ENCODE measurements around the gene GATAD2B.

Gene GATAD2B

GRCh38 chr1:153951183-153951582 is 28.4 kb upstream of the GATAD2B start:
- no peak for DNase-seq

GRCh38 chr1:153946622-153947241 is 24.0 kb upstream of the GATAD2B start, which contains the start of gene DENND4B:
TSS of gene DENND4B (minus strand) at chr1:153946718. CDS start at chr1:153944374, 2,344 bp downstream.
- peak; percentile 81 for DNase-seq

GRCh38 chr1:153945795-153946621 is 23.2 kb upstream of the GATAD2B start:
- peak; percentile 77 for DNase-seq

DNA sequence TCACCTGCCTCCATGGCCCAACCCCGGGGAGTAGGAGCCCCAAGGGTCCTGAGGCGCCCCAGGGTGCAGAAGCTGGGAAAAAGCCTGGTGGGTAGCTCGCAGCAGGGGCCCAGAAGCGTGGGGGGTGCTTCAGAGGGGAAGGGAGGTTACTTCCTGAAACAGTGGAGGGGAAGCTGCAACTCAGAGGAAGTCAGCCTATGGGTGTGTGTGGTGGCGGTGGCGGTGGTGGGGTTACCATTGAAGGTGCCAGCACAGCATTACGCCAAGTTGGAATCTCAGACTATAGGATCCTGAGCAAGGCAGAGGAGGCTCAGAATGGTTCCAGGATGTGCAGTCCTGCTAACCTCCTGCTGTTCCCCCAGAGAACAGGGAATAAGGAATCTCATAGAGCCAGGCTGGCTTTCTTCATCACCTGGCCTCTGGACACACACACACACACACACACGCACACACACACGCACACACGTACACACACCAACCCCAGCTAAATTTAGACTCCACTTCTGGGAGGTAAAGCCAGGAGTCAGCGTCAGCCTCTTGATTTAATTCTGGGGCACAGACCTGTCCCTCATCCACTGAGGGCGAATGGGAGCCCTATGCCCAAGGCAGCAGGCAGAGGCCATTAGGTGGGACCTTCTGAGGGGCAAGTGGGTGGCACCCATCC is 22.5 kb upstream of the GATAD2B start:
- DNase-seq, result peak; percentile 82

GRCh38 chr1:153944827-153945117 is 22.0 kb upstream of the GATAD2B start:
- no peak for DNase-seq

DNA sequence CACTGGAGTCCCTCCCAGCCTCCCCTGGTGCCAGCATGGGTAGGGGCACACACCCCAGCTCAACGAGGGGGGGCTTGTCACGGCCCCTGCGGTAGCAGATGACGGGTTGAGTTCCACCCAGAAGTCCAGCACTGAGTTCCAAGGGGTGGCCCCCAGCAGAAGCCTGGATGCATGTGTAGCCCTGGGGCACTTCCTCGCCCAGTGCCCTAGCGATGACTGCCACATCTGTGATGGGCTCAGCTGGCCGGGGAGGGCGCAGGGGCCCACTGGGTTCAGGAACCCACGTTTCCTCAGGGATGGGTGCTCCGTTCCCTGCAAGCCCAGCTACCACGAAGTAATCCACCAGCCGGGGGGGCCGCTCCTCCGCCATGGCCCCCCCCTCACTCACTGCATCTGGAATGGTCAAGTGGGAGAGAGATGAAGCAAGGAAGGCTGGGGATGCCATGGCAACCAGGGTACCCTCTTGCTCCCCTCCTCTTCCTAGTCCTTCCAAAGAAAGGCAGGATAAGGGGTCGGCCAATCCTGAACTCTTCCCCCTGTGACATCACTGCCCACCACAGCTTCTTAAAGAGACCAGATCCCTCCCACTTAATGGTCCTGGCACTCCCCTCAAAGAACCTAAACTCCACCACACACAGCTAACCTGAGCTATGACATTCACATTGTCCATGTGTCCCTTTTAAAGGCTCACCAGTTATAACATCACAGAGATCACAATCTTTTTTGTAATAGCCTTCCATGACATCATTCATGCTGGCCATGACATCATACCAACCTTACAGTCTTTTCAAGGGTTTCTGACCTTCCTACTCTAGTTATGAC is 21.4 kb upstream of the GATAD2B start:
- no peak for DNase-seq

GRCh38 chr1:153942766-153943549 is 20.2 kb upstream of the GATAD2B start:
- no peak for DNase-seq

DNA sequence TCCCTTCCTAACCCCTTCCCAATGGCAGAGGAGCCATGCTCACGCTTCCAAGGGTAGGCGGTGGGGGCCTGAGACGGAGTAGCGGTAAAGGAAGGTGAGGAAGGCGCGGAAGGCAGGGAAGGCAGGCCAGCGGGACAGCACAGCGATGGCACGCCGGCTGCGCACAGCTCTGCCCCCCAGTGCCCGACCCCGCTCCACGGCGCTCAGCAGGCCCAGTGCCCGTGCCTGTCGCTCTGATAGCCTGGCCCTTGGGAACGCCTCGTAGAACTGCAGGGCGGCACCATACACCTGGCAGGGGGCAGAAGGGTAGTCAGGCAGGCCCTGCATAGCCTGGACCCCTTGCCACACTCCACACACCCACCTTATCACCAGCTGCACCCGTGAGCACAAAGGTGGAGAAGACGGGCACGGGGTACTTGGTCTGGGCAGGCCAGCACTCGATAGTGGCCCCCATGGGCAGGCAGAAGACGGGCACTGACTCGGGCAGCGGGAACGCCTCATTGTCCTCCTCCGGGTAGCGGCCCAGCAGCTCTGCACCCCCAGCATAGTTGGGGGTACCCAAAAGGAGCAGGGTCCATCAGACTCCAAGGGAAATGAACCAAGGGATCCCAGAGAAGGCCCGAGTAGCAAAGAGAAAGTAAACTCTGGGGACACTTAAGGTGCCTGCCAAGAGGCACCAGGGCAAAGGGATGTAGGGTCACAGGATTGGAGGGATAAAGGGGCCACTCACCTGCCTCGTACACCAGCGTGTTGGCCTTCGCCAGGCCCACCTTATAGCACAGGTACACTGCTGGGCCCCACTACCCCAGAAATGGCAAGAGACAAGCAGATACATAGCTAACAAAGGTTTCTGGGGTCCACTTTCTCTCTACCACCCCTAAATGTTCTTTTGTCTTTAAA is 19.3 kb upstream of the GATAD2B start:
- no peak for DNase-seq

DNA sequence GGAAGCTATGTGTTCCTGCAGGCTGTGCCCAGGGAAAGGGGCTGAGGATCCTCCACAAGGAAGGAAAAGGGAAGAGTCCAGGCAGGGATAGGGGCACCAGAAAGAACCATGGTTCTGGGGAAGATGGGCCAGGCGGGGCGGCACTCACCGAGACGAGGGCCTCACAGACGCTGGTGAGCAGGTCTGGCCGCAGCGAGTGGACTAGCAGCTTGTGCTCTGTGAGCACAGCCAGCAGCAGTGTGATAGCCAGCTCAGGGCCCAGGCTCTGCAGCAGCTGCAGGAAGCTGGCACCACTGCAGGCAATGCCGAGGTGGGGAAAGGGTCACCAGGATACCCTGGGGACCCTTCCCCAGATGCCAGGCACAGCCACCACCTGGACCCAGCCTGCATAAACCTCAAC is 18.0 kb upstream of the GATAD2B start:
- no peak for DNase-seq

DNA sequence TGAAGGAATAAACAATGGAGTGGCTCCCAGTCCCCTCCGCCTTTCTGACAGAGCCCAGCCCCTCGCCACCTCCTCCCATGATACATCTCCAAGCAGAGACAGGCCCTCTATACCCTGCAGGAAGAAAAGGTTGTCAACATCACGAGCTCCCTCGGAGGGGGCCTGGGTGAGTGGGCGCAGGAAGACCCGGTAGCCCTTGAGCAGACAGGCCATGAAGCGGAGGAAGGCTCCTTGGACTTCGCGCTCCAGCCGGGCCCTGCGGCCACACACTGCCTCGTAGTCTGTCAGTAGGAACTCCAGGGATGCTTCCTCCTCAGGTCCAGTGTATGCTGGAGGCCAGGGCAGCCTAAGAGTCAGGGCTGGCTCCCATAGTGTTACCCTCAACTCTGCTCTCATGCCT is 16.7 kb upstream of the GATAD2B start:
- DNase-seq, result no peak

DNA sequence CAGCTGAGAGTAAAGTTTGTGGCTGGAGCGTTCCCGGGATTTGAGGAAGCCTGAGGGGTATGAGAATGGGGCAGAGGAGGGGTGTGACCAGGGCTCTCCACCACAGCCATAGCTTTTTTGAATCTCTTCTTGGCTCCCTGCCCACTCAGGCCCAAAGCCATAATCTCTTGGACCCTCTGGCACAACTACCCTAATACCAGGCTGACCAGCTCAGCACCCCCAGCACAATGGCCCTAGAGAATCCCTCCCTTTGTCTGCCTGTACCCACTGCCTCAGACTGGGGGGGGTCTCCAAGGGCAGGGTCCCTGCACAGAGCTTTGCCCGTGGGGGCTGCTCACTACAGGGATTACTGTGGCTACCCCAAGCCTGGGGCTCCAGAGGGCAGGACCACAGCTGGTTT is 16.2 kb upstream of the GATAD2B start:
- DNase-seq, result no peak

DNA sequence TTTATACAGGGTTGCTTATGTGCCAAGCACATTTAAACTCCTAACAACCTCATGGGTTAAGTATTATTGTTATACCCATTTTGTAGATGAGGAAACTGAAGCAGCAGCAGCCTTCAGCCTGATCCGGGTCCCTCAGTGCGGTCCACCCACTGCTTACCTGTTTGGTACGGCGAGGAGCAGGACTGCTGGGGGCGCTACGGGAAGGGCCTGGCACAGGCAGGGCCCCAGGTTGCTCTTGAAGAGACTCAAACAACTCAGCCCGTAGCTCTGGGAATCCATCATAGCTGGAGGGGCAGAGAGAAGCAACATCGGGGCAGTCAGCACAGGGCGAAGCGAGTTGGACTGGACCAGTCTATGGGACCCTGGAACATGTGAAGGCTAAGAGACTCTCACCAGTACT is 14.6 kb upstream of the GATAD2B start:
- DNase-seq, result no peak

GRCh38 chr1:153936011-153936802 is 13.4 kb upstream of the GATAD2B start:
- DNase-seq, result no peak

DNA sequence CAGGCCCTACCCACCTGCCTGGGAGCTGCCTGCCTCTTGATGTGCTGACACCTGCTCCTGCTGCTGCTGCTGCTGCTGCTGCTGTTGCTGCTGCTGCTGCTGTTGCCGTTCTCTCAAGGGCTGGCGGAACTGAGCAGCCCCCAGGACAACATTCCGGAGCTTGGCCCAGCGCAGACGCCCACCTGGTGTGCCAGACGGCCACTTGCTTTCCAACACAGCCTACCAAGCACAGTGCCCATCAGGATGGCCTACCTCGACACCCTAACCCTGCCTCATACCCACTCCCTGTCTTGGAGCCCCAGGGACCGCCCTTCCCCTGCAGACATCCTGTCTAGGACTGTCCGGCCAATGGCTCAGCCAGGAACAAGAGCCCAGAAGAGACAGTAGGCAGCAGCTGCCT is 12.0 kb upstream of the GATAD2B start:
- no peak for DNase-seq

GRCh38 chr1:153933955-153934354 is 11.2 kb upstream of the GATAD2B start:
- DNase-seq, result no peak

GRCh38 chr1:153933430-153933829 is 10.7 kb upstream of the GATAD2B start:
- DNase-seq, result no peak

DNA sequence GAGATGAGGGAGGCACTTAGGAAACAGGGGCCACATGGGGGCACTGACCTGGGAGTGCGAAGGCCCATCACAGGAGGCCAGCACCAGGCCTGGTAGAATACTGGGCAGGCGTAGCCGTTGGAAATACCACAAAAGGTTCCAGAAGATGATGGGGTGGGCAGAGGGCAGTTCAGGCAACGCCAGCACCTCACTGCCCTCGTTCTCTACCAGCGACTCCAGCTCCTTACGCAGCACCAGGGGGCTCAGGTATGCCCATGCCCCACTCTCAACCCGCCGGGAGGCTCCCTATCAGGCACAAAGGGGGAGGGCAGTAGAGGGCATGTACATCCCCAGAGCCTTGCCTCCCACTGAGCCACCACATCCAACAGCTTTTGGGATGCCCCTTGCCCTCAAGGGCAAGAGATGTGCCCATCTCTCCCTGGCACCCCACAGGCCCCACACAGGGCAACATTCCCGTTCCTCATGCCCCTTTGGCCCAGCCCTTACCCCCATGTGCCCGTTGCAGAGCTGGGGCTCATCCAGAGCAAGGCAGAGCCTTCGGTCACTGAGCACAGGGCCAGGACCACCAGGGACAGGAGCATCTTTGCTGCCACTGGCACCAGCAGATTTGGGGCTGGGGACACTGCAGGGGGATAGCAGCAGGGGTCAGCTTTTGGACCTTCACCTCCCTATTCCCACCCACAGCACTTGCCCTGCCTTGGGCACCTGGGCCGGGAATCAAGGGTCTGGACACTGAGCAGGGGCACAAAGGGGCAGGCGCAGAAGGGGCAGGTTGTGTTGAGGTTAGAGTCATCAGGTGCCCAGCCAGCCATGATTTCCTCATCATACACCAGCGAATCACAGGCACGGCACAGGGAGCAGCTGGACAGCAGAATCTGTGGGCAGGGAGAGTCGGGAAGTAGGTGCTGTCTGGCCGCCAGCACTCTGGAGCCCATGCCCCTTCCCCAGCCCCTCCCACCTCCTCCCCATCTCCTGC is 9.7 kb upstream of the GATAD2B start:
- no peak for DNase-seq

DNA sequence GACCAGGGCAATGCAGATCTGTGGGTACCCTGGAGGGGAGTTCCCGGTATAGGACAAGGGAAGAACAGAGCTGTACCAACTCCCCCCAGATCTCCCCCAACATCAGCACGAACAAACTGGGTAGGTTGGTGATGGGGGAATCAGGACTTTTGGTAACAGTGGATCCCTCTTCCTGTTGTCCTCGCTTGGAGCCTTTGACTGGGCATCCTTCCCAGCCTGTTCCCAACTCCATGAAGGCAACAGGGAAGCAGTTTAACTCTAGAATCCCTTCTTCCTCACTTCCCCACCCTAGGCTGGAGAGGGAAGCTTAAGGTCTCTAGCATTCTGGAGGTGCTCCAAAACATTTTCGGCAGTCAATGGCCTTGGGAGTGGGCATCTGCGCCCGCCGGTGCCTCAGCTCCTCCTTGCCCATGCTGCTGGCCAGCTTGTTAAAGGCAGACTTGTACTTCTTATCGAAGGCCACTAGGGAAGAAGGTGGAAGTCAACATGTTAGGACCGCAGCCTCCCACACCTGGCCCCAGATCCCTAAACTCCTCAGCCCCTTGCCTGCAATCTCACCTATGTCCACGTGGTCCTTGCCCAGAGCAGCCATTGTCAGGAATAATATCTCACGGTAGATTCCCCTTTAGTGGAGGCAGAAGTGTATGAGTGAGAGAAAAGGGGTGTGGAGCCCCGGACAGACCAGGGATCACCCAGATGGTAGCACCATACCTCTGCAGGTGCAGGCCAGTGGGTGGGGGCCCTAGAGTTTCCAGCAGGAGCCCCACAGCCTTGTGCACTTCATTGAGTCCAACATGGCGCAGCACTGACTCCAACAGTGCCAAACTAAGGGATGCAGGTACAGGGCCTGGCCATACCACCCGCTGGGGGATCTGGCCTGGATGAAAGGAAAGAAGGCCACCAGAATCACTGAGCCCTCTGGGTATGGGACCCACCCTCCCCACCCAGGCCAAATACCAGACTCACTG is 7.5 kb upstream of the GATAD2B start:
- DNase-seq, result no peak
